Measurements from ENCODE around the gene NDUFB3.
A peak's percentile ranks its signal among the peaks of the same experiment; 100 is the strongest.
"Not testable (repeated sequence)": the region's sequence is repeated elsewhere in the genome, so short reads cannot be mapped to it uniquely, and the experiment has no call there.

Gene NDUFB3

GRCh38 chr2:201063516-201063915 lies 8.3 kb upstream of the NDUFB3 start:
- not testable (repeated sequence) for H3K9me3 Mint-ChIP-seq; H3K4me3 Mint-ChIP-seq; H3K27me3 Mint-ChIP-seq (ENCODE audit: low read depth)
- Mint-ChIP-seq H3K36me3 (ENCODE audit: low read depth) (peaks cover 21% of the 10 kb centered on the region), H3K4me1 (ENCODE audit: low read depth) (peaks cover 36% of the 10 kb centered on the region), H3K27ac (peak overlapping the region; percentile 82)

GRCh38 chr2:201064797-201065329 lies 6.9 kb upstream of the NDUFB3 start:
- no peak overlapping the region for H3K4me3 Mint-ChIP-seq
- H3K36me3 Mint-ChIP-seq (ENCODE audit: low read depth): peaks cover 15% of the 10 kb centered on the region
- H3K9me3 Mint-ChIP-seq: no peaks in the 10 kb centered on the region
- no peaks in the 10 kb centered on the region for H3K27me3 Mint-ChIP-seq (ENCODE audit: low read depth)
- no peak overlapping the region for H3K27ac Mint-ChIP-seq
- H3K4me1 Mint-ChIP-seq (ENCODE audit: low read depth): peaks cover 44% of the 10 kb centered on the region

DNA sequence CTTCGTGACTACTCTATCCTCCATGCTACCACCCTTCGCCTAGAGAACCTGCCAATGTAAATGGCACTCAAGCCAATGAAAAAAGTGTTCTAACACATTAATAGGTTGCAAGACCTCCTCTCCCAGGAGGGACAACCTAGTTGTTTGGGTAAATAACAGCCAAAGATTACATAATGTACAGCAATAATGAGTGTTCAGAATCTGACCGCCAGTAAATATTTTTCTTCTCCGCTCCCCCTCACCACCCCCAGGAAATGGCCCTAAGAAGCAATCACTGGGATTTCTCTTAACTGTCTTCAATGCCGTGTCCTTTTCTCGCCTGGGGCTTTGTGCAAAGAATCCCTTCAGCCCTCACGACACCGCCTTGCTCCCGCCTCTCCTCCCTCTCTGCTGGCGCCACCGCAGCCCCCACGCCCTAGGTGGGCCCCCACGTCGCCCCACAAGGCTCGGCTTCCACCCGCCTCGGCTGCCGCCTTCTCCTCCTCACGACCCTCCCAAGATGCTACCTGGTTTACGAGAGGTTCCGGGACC lies 788 bp upstream of the NDUFB3 start:
- peak overlapping the region; percentile 94 for H3K4me3 Mint-ChIP-seq
- peak overlapping the region; percentile 90 for H3K27ac Mint-ChIP-seq
- no peaks in the 10 kb centered on the region for H3K9me3 Mint-ChIP-seq
- H3K4me1 Mint-ChIP-seq (ENCODE audit: low read depth): peaks cover 41% of the 10 kb centered on the region
- H3K27me3 Mint-ChIP-seq (ENCODE audit: low read depth): no peaks in the 10 kb centered on the region
- peaks cover 3% of the 10 kb centered on the region for H3K36me3 Mint-ChIP-seq (ENCODE audit: low read depth)

DNA sequence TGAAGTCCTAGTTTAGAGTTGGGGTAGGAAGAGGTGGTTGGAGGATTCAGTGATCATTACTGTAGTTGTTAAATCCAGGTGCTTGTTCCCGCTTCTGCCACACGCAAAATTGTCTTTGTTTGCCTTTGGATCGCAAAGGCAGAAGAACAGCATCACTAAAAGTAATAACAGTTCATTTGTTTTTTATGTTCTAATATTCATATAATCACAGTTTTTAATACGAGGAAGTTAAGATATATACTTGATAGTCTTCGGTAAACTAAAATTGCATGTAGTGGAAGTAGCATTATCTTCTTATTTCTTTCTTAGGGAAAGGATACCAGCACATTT lies 365 bp downstream of the NDUFB3 start:
- Mint-ChIP-seq H3K27ac (peak overlapping the region; percentile 90), H3K4me3 (peak overlapping the region; percentile 94), H3K9me3 (no peaks in the 10 kb centered on the region), H3K27me3 (ENCODE audit: low read depth) (no peaks in the 10 kb centered on the region), H3K4me1 (ENCODE audit: low read depth) (peaks cover 36% of the 10 kb centered on the region), H3K36me3 (ENCODE audit: low read depth) (peaks cover 3% of the 10 kb centered on the region)

GRCh38 chr2:201073071-201073470 lies 1.3 kb downstream of the NDUFB3 start:
- peak overlapping the region; percentile 78 for H3K27ac Mint-ChIP-seq
- peaks cover 36% of the 10 kb centered on the region for H3K4me1 Mint-ChIP-seq (ENCODE audit: low read depth)
- peak overlapping the region; percentile 80 for H3K4me3 Mint-ChIP-seq
- H3K27me3 Mint-ChIP-seq (ENCODE audit: low read depth): no peaks in the 10 kb centered on the region
- no peaks in the 10 kb centered on the region for H3K9me3 Mint-ChIP-seq
- H3K36me3 Mint-ChIP-seq (ENCODE audit: low read depth): peaks cover 3% of the 10 kb centered on the region

GRCh38 chr2:201074996-201075395 lies 3.2 kb downstream of the NDUFB3 start:
- H3K4me3 Mint-ChIP-seq: no peak overlapping the region
- H3K4me1 Mint-ChIP-seq (ENCODE audit: low read depth): peaks cover 23% of the 10 kb centered on the region
- no peaks in the 10 kb centered on the region for H3K27me3 Mint-ChIP-seq (ENCODE audit: low read depth)
- no peak overlapping the region for H3K27ac Mint-ChIP-seq
- H3K36me3 Mint-ChIP-seq (ENCODE audit: low read depth): peaks cover 4% of the 10 kb centered on the region
- H3K9me3 Mint-ChIP-seq: no peaks in the 10 kb centered on the region

- Mint-ChIP-seq H3K9me3 (no peaks in the 10 kb centered on the region), H3K27me3 (ENCODE audit: low read depth) (no peaks in the 10 kb centered on the region)
These were observed 13.1 kb downstream of the NDUFB3 start for GRCh38 chr2:201084863-201085262.

DNA sequence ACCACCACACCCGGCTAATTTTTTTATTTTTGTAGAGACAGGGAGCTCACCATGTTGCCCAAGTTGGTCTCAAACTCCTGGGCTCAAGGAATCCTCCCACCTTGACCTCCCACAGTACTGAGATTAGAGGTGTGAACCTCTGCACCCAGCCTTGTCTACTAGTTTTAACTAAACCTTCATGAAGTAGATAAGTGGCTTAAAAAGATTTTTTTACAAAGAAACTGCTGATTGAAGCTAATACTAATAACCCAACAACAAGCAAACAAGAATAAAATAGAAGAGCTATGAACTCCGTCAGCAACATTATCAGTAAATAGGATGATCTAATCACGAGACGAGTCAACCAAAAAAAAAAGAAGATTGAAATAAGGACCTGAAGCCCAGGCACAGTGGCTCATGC lies 18.8 kb downstream of the NDUFB3 start:
- Mint-ChIP-seq H3K4me1 (ENCODE audit: low read depth) (peaks cover 3% of the 10 kb centered on the region), H3K27me3 (ENCODE audit: low read depth) (no peaks in the 10 kb centered on the region), H3K36me3 (ENCODE audit: low read depth) (peaks cover 15% of the 10 kb centered on the region), H3K4me3 (no peak overlapping the region), H3K9me3 (no peaks in the 10 kb centered on the region), H3K27ac (no peak overlapping the region)

More at GRCh38 chr2:201084863-201085262, 13.1 kb downstream of the NDUFB3 start:
- H3K4me1 Mint-ChIP-seq (ENCODE audit: low read depth): no peaks in the 10 kb centered on the region
- H3K27ac Mint-ChIP-seq: no peak overlapping the region
- H3K36me3 Mint-ChIP-seq (ENCODE audit: low read depth): peaks cover 15% of the 10 kb centered on the region
- no peak overlapping the region for H3K4me3 Mint-ChIP-seq

GRCh38 chr2:201093573-201093972 lies 21.8 kb downstream of the NDUFB3 start:
- no peaks in the 10 kb centered on the region for H3K27me3 Mint-ChIP-seq (ENCODE audit: low read depth)
- no peaks in the 10 kb centered on the region for H3K9me3 Mint-ChIP-seq
- H3K27ac Mint-ChIP-seq: no peak overlapping the region
- H3K36me3 Mint-ChIP-seq (ENCODE audit: low read depth): peaks cover 7% of the 10 kb centered on the region
- H3K4me3 Mint-ChIP-seq: no peak overlapping the region
- peaks cover 3% of the 10 kb centered on the region for H3K4me1 Mint-ChIP-seq (ENCODE audit: low read depth)

GRCh38 chr2:201100497-201100896 lies 28.7 kb downstream of the NDUFB3 start:
- no peaks in the 10 kb centered on the region for H3K4me1 Mint-ChIP-seq (ENCODE audit: low read depth)
- no peak overlapping the region for H3K4me3 Mint-ChIP-seq
- no peaks in the 10 kb centered on the region for H3K9me3 Mint-ChIP-seq
- no peaks in the 10 kb centered on the region for H3K36me3 Mint-ChIP-seq (ENCODE audit: low read depth)
- H3K27ac Mint-ChIP-seq: no peak overlapping the region
- no peaks in the 10 kb centered on the region for H3K27me3 Mint-ChIP-seq (ENCODE audit: low read depth)

GRCh38 chr2:201105759-201106158 lies 34.0 kb downstream of the NDUFB3 start:
- no peak overlapping the region for H3K27ac Mint-ChIP-seq
- H3K4me3 Mint-ChIP-seq: no peak overlapping the region
- H3K36me3 Mint-ChIP-seq (ENCODE audit: low read depth): peaks cover 2% of the 10 kb centered on the region
- no peaks in the 10 kb centered on the region for H3K27me3 Mint-ChIP-seq (ENCODE audit: low read depth)
- no peaks in the 10 kb centered on the region for H3K4me1 Mint-ChIP-seq (ENCODE audit: low read depth)
- no peaks in the 10 kb centered on the region for H3K9me3 Mint-ChIP-seq

GRCh38 chr2:201107624-201108023 lies 35.8 kb downstream of the NDUFB3 start:
- Mint-ChIP-seq H3K9me3 (no peaks in the 10 kb centered on the region), H3K4me1 (ENCODE audit: low read depth) (no peaks in the 10 kb centered on the region), H3K27me3 (ENCODE audit: low read depth) (no peaks in the 10 kb centered on the region), H3K27ac (no peak overlapping the region), H3K36me3 (ENCODE audit: low read depth) (peaks cover 2% of the 10 kb centered on the region), H3K4me3 (no peak overlapping the region)

DNA sequence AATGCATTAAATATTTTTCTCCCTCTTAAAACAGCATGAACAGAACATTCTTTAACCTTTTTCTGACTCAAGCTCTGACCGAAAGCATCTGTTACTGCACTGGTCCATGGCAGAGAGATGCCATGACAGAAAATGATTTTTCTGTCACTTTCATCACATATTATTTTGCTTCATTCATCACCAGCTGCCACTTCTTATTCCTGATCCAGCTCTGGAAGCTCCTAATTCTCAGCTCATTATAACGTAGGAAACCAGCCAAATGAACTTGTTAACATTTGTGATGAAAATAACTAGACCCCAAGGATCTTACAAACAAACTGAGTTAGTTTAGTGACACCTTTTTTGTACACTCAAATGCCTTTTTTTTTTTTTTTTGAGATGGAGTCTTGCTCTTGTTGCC lies 36.5 kb downstream of the NDUFB3 start:
- Mint-ChIP-seq H3K9me3 (no peaks in the 10 kb centered on the region), H3K27ac (no peak overlapping the region), H3K27me3 (ENCODE audit: low read depth) (no peaks in the 10 kb centered on the region), H3K4me1 (ENCODE audit: low read depth) (peaks cover 2% of the 10 kb centered on the region), H3K36me3 (ENCODE audit: low read depth) (peaks cover 2% of the 10 kb centered on the region), H3K4me3 (no peak overlapping the region)

DNA sequence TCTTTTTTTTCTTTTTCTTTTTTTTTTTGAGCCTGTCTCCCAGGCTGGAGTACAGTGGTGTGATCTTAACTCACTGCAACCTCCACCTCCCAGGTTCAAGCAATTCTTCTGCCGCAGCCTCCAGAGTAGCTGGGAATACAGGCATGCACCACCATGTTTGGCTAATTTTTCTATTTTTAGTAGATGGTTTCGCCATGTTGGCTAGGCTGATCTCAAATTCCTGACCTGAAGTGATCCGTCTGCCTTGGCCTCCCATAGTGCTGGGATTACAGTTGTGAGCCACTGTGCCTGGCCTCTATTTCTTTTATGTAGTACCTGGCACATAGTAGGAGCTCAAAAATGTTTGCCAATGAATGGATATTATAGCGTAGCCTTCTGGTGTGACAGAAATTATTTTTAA lies 37.4 kb downstream of the NDUFB3 start:
- Mint-ChIP-seq H3K27me3 (ENCODE audit: low read depth) (no peaks in the 10 kb centered on the region), H3K36me3 (ENCODE audit: low read depth) (peaks cover 2% of the 10 kb centered on the region), H3K9me3 (no peaks in the 10 kb centered on the region), H3K4me1 (ENCODE audit: low read depth) (peaks cover 6% of the 10 kb centered on the region), H3K27ac (no peak overlapping the region), H3K4me3 (no peak overlapping the region)

DNA sequence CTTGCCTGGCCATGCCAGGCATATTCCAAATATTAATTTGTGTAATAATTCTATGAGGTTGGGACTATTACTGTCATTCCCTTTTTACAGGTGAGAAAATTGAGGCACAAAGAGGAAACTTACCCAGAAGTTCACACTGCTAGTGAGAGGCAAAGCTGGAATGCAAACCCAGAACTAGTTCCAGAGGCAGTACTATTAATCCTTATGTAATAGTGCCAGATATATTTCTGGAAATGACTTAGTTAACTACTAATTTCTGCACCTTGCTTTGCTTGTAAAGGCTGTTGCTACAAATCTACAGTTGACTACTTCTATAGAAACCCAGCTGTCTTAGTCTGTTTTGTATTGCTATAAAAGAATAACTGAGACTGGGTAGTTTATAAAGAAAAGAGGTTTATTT lies 38.8 kb downstream of the NDUFB3 start:
- Mint-ChIP-seq H3K27me3 (ENCODE audit: low read depth) (no peaks in the 10 kb centered on the region), H3K9me3 (no peaks in the 10 kb centered on the region)

DNA sequence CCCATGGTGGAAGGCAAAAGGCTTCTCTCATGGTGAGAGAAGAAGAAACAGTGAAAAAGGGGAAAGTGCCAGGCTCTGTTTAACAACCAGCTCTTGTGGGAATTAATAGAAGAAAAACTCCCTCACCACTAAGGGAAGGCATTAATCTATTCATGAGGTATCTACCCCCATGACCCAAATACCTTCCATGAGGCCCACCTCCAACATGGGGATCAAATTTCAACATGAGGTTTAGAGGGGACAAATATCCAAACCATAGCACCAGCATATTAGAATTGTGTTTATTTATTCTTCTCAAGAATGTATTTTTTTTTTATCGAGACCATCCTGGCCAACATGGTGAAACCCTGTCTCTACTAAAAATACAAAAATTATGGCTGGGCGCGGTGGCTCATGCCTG lies 39.3 kb downstream of the NDUFB3 start:
- Mint-ChIP-seq H3K36me3 (ENCODE audit: low read depth) (peaks cover 11% of the 10 kb centered on the region), H3K9me3 (no peaks in the 10 kb centered on the region), H3K27me3 (ENCODE audit: low read depth) (no peaks in the 10 kb centered on the region), H3K4me1 (ENCODE audit: low read depth) (peaks cover 20% of the 10 kb centered on the region), H3K27ac (no peak overlapping the region), H3K4me3 (no peak overlapping the region)

More for the DNA sequence above, 38.8 kb downstream of the NDUFB3 start:
- no peak overlapping the region for H3K27ac Mint-ChIP-seq
- H3K4me1 Mint-ChIP-seq (ENCODE audit: low read depth): peaks cover 16% of the 10 kb centered on the region
- no peak overlapping the region for H3K4me3 Mint-ChIP-seq
- H3K36me3 Mint-ChIP-seq (ENCODE audit: low read depth): peaks cover 9% of the 10 kb centered on the region
